ENCODE measurements around the gene ATP6V1C2.

Gene ATP6V1C2

DNA sequence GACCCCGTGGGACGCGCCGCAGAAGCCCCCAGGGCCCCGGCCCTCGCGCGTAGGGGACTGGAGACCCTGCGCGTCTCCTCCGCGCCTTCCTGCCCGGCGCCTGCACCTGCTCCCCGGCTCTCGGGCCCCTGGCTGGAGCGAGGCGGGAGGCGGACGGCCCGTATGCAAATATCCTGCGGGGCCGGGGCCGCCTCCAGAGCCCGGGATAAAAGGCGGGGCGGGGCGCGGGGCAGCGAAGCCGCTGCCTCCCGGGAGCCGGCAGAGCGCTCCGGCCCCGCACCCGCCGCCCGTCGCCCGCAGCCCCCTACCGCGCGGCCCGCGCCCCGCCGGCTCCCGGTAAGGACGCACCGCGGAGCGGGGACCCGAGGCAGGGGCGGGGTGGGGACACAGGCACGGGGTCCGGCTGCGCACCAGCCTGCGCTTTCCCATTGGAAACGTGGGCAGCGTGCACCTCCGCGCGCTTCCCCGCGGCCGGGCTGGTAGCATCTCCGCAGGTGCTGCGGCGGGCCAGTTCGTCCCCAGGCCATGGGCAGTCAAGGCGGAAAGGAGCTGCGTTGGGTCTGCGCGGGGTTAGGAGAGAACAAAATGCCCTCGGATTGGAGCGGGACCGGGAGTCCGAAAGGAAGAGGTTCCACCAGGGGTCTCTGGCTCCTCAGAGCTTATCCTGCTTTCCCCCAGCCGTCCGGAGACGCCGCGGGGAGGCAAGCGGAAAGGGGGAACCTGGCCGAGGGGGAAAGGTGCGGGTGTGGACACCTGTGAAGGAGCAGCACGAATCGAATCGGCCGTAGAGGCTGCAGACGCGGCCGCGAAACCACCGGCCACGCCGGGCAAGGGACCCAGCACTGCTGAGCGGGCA lies at the start of gene ATP6V1C2:
TSS of gene ATP6V1C2 (plus strand) at position 235 of the 856 bp plus-strand sequence. CDS start 1,220 bp downstream, outside the sequence.
- H3K4me3 ChIP-seq (ENCODE audit: low read length): peak within 1 kb of the TSS; percentile 58
- no peaks in the 10 kb centered on the region for H3K9me3 ChIP-seq (ENCODE audit: control insufficient read depth, low read depth, low read length)
- no peak within 1 kb of the TSS for H3K27ac ChIP-seq (ENCODE audit: low read length)
- H3K36me3 ChIP-seq (ENCODE audit: control insufficient read depth, low read depth, low read length): no peaks in the 10 kb centered on the region
- H3K9ac ChIP-seq (ENCODE audit: low read length): no peak within 1 kb of the TSS
- peaks cover 10% of the 10 kb centered on the region for H3K4me1 ChIP-seq (ENCODE audit: control insufficient read depth, low read depth, low read length)
- H3K27me3 ChIP-seq (ENCODE audit: control insufficient read depth, insufficient read depth, low read length): peaks cover 79% of the 10 kb centered on the region

GRCh38 chr2:10675131-10675530 lies 46.3 kb upstream of the ATP6V1C2 start:
- Histone ChIP-seq H3K27me3 (ENCODE audit: control insufficient read depth, insufficient read depth, low read length) (no peaks in the 10 kb centered on the region), H3K27ac (ENCODE audit: low read length) (no peak overlapping the region), H3K4me3 (ENCODE audit: low read length) (no peak overlapping the region), H3K4me1 (ENCODE audit: control insufficient read depth, low read depth, low read length) (no peaks in the 10 kb centered on the region), H3K9me3 (ENCODE audit: control insufficient read depth, low read depth, low read length) (no peaks in the 10 kb centered on the region), H3K9ac (ENCODE audit: low read length) (no peak overlapping the region), H3K36me3 (ENCODE audit: control insufficient read depth, low read depth, low read length) (peaks cover 24% of the 10 kb centered on the region)

DNA sequence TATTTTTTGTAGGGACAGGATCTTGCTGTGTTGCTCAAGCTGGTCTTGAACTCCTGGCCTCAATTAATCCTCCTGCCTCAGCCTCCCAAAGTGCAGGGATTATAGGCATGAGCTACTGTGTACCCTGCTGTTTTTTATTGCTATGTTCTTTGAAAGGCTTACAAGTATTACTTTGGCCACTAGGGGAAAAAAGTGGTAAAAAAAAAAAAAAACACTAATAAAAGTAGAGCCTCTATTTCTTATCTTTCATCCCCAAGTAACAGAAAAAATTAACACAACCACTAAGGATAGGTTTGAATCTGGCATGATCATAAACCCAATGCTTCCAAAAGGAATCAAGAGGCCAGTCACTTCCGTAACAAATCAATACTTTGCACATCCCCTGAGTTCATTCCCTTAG lies 43.2 kb upstream of the ATP6V1C2 start:
- no peak overlapping the region for H3K27ac ChIP-seq (ENCODE audit: low read length)
- H3K9me3 ChIP-seq (ENCODE audit: control insufficient read depth, low read depth, low read length): no peaks in the 10 kb centered on the region
- no peaks in the 10 kb centered on the region for H3K4me1 ChIP-seq (ENCODE audit: control insufficient read depth, low read depth, low read length)
- H3K27me3 ChIP-seq (ENCODE audit: control insufficient read depth, insufficient read depth, low read length): no peaks in the 10 kb centered on the region
- H3K9ac ChIP-seq (ENCODE audit: low read length): no peak overlapping the region
- peaks cover 26% of the 10 kb centered on the region for H3K36me3 ChIP-seq (ENCODE audit: control insufficient read depth, low read depth, low read length)
- no peak overlapping the region for H3K4me3 ChIP-seq (ENCODE audit: low read length)

DNA sequence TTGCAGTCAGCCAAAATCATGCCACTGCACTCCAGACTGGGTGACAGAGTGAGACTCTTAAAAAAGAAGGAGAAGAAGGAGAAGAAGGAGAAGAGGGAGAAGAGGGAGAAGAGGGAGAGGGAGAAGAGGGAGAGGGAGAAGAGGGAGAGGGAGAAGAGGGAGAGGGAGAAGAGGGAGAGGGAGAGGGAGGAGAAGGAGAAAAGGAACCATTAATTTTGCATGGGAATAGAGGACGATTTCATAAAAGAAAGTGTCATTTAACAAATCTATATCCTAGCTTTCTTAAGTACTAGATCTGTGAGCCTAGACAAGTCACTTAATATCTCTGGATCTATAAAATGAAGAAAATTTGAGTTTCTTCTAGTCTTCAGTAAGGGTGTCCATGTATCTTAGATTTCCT lies 41.2 kb upstream of the ATP6V1C2 start:
- H3K27me3 ChIP-seq (ENCODE audit: control insufficient read depth, insufficient read depth, low read length): no peaks in the 10 kb centered on the region
- H3K9me3 ChIP-seq (ENCODE audit: control insufficient read depth, low read depth, low read length): no peaks in the 10 kb centered on the region
- H3K4me3 ChIP-seq (ENCODE audit: low read length): no peak overlapping the region
- peaks cover 30% of the 10 kb centered on the region for H3K36me3 ChIP-seq (ENCODE audit: control insufficient read depth, low read depth, low read length)
- no peak overlapping the region for H3K27ac ChIP-seq (ENCODE audit: low read length)
- H3K4me1 ChIP-seq (ENCODE audit: control insufficient read depth, low read depth, low read length): no peaks in the 10 kb centered on the region
- H3K9ac ChIP-seq (ENCODE audit: low read length): no peak overlapping the region

DNA sequence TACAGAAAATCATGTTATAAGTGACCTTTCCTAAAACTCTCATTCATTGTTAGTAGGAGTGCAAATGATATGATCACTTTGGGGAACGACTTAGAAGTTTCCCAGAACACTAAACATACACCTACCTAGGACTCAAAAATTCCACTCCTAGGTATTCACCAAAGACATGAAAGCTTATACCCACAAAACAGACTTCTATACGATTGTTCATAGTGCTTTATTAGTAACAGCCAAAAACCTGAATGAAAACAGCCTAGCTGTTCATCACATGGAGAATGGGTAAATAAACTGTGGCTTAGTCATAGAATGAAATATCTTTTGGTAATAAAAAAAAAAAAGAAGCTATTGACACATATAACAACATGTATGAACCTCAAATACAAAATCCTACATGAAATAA lies 40.5 kb upstream of the ATP6V1C2 start:
- peaks cover 28% of the 10 kb centered on the region for H3K36me3 ChIP-seq (ENCODE audit: control insufficient read depth, low read depth, low read length)
- no peaks in the 10 kb centered on the region for H3K9me3 ChIP-seq (ENCODE audit: control insufficient read depth, low read depth, low read length)
- H3K27me3 ChIP-seq (ENCODE audit: control insufficient read depth, insufficient read depth, low read length): no peaks in the 10 kb centered on the region
- H3K4me1 ChIP-seq (ENCODE audit: control insufficient read depth, low read depth, low read length): no peaks in the 10 kb centered on the region
- no peak overlapping the region for H3K4me3 ChIP-seq (ENCODE audit: low read length)
- no peak overlapping the region for H3K9ac ChIP-seq (ENCODE audit: low read length)
- H3K27ac ChIP-seq (ENCODE audit: low read length): no peak overlapping the region

DNA sequence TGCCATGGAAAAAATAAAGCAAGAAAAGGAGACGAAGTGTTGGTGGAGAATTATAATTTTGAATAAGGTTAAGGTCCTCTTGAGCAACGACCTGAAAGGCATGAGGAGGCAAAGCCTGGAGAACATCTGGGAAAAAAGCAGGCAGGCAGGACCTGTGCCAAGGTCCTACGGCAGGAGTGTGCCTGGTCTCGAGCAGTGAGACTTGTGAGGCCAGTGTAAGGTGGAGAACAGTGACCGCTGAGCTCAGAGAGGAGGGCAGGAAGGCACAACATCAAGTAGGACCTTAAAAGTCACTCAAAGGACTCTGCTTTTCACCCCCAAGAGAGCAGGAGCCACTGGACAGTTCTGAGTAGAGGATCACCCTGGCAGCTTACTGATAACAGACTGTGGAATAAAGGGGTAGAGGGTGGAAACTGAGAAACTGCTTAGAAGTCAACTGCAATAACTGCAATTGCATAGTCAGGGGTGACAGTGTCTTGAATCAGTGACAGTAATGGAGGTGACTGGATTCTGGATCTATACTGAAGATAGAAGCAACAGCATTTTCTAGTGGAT lies 35.2 kb upstream of the ATP6V1C2 start:
- H3K4me1 ChIP-seq (ENCODE audit: control insufficient read depth, low read depth, low read length): peaks cover 5% of the 10 kb centered on the region
- no peak overlapping the region for H3K4me3 ChIP-seq (ENCODE audit: low read length)
- no peak overlapping the region for H3K9ac ChIP-seq (ENCODE audit: low read length)
- no peaks in the 10 kb centered on the region for H3K27me3 ChIP-seq (ENCODE audit: control insufficient read depth, insufficient read depth, low read length)
- H3K9me3 ChIP-seq (ENCODE audit: control insufficient read depth, low read depth, low read length): no peaks in the 10 kb centered on the region
- peaks cover 16% of the 10 kb centered on the region for H3K36me3 ChIP-seq (ENCODE audit: control insufficient read depth, low read depth, low read length)
- H3K27ac ChIP-seq (ENCODE audit: low read length): no peak overlapping the region

DNA sequence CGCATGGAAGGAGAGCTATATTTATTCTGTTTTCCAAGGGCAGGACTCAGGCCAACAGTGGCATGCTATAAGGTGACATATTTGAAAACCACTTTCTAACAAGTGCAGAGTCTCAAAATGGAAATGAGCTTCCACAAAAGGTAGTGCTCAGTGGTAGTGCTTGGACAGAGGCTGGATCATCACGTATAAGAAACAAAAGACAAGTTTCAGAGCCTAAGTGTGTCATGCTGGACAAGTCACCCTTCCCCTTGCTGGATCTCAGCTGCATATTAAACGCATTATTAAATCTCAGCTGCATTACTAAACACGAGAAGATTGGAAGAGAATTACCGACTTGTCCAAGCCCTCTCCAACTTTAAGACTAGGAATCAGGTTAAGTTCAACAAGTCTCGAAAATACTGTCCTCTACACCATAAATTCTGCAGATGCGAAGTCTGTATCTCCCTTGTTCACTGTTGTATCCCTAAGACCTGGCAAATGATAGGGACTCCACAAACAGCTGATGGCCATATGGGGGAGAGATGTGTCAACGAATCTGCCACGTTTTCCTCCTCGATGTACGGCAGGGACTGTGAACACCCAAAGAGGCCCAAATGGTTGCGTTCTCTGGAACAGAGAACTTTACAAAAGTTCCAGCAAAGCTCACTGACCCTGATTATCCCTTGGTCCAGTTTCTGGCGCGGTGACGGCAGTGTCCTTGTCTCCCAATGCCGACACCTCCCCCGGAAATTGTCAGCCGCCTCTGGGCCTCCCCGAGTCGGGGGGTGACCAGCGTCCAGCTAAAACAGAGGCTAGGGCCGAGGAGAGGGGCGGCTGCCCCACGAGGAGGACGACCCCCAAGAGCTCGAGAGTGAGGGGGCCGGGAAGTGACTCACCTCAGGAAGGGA lies 32.3 kb upstream of the ATP6V1C2 start:
- H3K27me3 ChIP-seq (ENCODE audit: control insufficient read depth, insufficient read depth, low read length): no peaks in the 10 kb centered on the region
- H3K27ac ChIP-seq (ENCODE audit: low read length): peak overlapping the region; percentile 82
- peak overlapping the region; percentile 98 for H3K4me3 ChIP-seq (ENCODE audit: low read length)
- H3K9ac ChIP-seq (ENCODE audit: low read length): peak overlapping the region; percentile 97
- peaks cover 8% of the 10 kb centered on the region for H3K36me3 ChIP-seq (ENCODE audit: control insufficient read depth, low read depth, low read length)
- peaks cover 5% of the 10 kb centered on the region for H3K4me1 ChIP-seq (ENCODE audit: control insufficient read depth, low read depth, low read length)
- H3K9me3 ChIP-seq (ENCODE audit: control insufficient read depth, low read depth, low read length): no peaks in the 10 kb centered on the region

DNA sequence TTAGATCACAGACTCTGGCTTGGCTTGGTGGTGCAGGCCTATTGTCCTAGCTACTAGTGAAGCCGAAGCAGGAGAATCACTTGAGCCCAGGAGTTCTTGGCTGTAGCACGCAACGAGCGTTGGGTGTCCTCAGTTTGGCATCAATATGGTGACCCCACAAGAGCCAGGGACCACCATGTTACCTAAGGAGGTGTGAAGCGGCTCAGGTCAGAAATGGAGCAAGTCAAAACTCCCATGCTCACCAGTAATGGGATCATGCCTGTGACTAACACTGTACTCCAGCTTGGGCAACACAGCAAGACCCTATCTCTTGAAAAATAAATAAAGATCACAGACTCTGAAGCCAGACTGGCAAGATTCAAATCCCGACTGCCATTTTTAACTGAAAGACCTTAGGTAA lies 29.9 kb upstream of the ATP6V1C2 start:
- H3K9me3 ChIP-seq (ENCODE audit: control insufficient read depth, low read depth, low read length): no peaks in the 10 kb centered on the region
- no peaks in the 10 kb centered on the region for H3K27me3 ChIP-seq (ENCODE audit: control insufficient read depth, insufficient read depth, low read length)
- H3K36me3 ChIP-seq (ENCODE audit: control insufficient read depth, low read depth, low read length): peaks cover 3% of the 10 kb centered on the region
- H3K4me1 ChIP-seq (ENCODE audit: control insufficient read depth, low read depth, low read length): peaks cover 5% of the 10 kb centered on the region
- H3K4me3 ChIP-seq (ENCODE audit: low read length): no peak overlapping the region
- H3K9ac ChIP-seq (ENCODE audit: low read length): no peak overlapping the region
- no peak overlapping the region for H3K27ac ChIP-seq (ENCODE audit: low read length)

DNA sequence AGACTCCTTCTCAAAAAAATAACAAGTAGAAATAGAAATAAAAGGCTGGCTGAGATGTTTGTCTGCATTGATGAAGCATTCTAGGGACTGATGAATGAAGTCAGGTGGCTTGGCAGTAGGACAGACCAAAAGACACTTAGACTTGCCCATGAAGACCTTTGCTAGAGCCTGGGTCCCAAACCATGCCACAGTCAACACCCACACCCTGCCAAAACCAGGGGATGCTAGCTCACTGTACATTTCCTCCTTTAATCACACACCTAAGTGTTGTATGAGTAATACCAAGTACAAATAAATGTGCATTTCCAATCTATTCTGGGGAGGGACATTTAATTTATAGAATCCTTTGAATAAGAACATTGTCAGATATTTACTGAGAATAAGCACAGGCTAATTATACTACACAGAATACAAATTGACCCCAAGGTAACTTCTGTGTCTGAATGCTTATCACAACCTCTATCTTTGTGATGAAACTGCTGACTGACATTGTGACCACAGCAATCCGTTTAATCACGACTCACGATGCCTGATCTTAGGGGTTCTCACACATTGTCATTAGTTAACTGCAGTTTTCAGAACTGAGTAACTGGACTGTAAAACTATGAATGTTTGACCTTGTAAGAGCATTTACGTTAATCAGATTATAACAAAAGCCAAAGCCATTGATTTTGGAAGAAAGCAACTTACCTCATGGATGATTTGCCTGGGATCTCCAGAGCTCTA lies 21.2 kb upstream of the ATP6V1C2 start:
- Histone ChIP-seq H3K27me3 (ENCODE audit: control insufficient read depth, insufficient read depth, low read length) (no peaks in the 10 kb centered on the region), H3K36me3 (ENCODE audit: control insufficient read depth, low read depth, low read length) (no peaks in the 10 kb centered on the region), H3K4me1 (ENCODE audit: control insufficient read depth, low read depth, low read length) (no peaks in the 10 kb centered on the region), H3K9ac (ENCODE audit: low read length) (no peak overlapping the region), H3K27ac (ENCODE audit: low read length) (no peak overlapping the region), H3K9me3 (ENCODE audit: control insufficient read depth, low read depth, low read length) (no peaks in the 10 kb centered on the region), H3K4me3 (ENCODE audit: low read length) (no peak overlapping the region)

- Histone ChIP-seq H3K9ac (ENCODE audit: low read length) (no peak overlapping the region), H3K9me3 (ENCODE audit: control insufficient read depth, low read depth, low read length) (no peaks in the 10 kb centered on the region)
Observed at GRCh38 chr2:10704034-10704594, 17.3 kb upstream of the ATP6V1C2 start.

DNA sequence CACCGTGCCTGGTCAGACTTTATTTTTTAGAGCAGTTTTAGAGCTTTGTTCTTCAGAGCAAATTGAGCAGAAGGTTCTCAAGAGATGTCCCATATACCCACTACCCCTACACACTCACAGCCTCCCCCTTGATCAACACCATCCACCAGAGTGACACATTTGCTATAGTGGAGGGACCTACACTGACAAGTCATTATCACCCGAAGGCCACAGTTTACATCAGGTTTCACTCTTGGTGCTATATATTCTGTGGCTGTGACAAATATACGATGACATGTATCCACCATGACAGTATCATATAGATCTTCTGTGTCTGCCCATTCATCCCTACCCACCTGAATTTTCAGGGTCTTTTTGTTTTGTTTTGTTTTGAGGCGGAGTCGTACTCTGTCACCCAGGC lies 15.4 kb upstream of the ATP6V1C2 start:
- Histone ChIP-seq H3K9ac (ENCODE audit: low read length) (no peak overlapping the region), H3K27me3 (ENCODE audit: control insufficient read depth, insufficient read depth, low read length) (no peaks in the 10 kb centered on the region), H3K36me3 (ENCODE audit: control insufficient read depth, low read depth, low read length) (no peaks in the 10 kb centered on the region), H3K4me1 (ENCODE audit: control insufficient read depth, low read depth, low read length) (no peaks in the 10 kb centered on the region), H3K27ac (ENCODE audit: low read length) (no peak overlapping the region), H3K9me3 (ENCODE audit: control insufficient read depth, low read depth, low read length) (no peaks in the 10 kb centered on the region), H3K4me3 (ENCODE audit: low read length) (no peak overlapping the region)

More at GRCh38 chr2:10704034-10704594, 17.3 kb upstream of the ATP6V1C2 start:
- no peaks in the 10 kb centered on the region for H3K4me1 ChIP-seq (ENCODE audit: control insufficient read depth, low read depth, low read length)
- no peaks in the 10 kb centered on the region for H3K36me3 ChIP-seq (ENCODE audit: control insufficient read depth, low read depth, low read length)
- H3K27me3 ChIP-seq (ENCODE audit: control insufficient read depth, insufficient read depth, low read length): no peaks in the 10 kb centered on the region
- no peak overlapping the region for H3K4me3 ChIP-seq (ENCODE audit: low read length)
- H3K27ac ChIP-seq (ENCODE audit: low read length): no peak overlapping the region
